ENCODE results near the gene EDAR. TPM values are rescaled to one million over a fixed set of nuclear protein-coding genes. Genes with fewer than 3 reads are reported as not detected.

Gene EDAR
- total RNA-seq, 1 donor from 2014 or later, result 1.0 TPM

GRCh38 chr2:108950369-108951135 is 38.5 kb downstream of the EDAR start:
- no peaks in the 10 kb centered on the region for H3K36me3 ChIP-seq (ENCODE audit: control insufficient read depth, insufficient read depth, low read length)
- no peaks in the 10 kb centered on the region for H3K27me3 ChIP-seq (ENCODE audit: control insufficient read depth, insufficient read depth, low read length)
- TF ChIP-seq CTCF (IDR thresholded peaks at IDR 0.05; ENCODE audit: insufficient read depth, low read length, poor library complexity, severe bottlenecking), result no peak
- H3K4me3 ChIP-seq (ENCODE audit: low read depth, low read length), result no peak overlapping the region
- DNase-seq (ENCODE audit: low read depth), result no peak

DNA sequence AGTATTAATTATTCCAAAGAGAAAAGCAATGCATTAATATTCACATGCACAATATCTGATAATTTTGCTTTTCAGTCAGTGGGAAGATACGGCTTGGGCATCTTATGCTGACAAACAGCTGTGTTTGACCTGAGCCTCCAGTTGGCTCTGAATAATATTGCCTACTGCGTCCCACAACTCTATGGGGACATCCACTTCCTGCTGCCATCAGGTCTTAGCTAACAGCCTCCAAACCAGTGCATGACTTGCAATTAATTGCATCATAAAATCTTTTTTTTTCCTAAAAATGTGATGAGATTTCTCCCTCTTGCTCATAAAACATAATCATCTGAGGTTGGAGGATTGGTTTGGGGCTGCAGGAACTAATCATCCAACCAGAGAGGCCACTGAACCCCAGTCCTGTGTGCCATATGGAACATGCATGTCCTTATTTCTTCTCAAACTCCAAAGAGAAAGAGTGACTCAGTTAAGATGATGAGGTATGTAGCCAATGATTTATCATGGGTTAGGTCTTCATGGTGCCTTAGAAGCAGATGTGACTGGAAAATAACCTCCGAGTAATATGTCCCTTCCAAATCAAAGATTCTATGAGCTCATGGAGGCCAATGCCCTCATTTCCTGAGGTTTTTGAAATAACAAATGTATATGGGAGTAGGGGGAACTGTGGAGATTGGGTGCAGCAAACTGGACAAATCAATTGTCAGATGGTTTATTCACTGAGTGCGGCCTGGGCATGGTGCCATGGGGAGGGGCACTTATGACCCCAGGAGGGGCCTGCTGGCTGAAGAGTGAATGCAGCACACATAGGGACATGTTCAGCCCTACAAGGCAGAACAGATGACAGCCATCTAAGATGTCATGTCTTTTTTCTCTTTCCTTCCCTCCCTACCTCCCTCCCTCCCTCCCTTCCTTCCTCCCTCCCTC is 39.4 kb downstream of the EDAR start:
- H3K36me3 ChIP-seq (ENCODE audit: control insufficient read depth, insufficient read depth, low read length), result no peaks in the 10 kb centered on the region
- DNase-seq (ENCODE audit: low read depth), result no peak
- H3K4me3 ChIP-seq (ENCODE audit: low read depth, low read length), result no peak overlapping the region
- no peak for TF ChIP-seq CTCF (IDR thresholded peaks at IDR 0.05; ENCODE audit: insufficient read depth, low read length, poor library complexity, severe bottlenecking)
- no peaks in the 10 kb centered on the region for H3K27me3 ChIP-seq (ENCODE audit: control insufficient read depth, insufficient read depth, low read length)

DNA sequence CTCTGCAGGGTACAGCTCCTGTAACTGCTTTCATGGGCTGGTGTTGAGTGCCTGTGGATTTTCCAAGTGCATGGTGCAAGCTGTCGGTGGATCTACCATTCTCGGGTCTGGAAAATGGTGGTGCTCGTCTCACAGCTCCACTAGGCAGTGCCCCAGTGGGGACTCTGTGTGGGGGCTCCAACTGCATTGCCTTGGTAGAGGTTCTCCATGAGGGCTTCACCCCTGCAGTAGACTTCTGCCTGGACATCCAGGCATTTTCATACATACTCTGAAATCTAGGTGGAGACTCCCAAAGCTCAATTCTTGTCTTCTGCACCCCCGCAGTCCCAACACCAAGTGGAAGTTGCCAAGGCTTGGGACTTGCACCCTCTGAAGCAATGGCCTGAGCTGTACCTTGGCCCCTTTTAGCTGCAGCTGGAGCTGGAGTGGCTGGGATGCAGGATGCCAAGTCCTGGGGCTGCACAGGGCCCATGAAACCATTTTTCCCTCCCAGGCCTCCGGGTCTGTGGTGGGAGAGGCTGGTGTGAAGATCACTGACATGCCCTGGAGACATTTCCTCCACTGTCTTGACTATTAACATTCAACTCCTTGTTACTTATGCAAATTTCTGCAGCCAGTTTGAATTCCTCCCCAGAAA is 41.6 kb downstream of the EDAR start:
- no peak for TF ChIP-seq CTCF (IDR thresholded peaks at IDR 0.05; ENCODE audit: insufficient read depth, low read length, poor library complexity, severe bottlenecking)
- no peak overlapping the region for H3K4me3 ChIP-seq (ENCODE audit: low read depth, low read length)
- H3K36me3 ChIP-seq (ENCODE audit: control insufficient read depth, insufficient read depth, low read length), result no peaks in the 10 kb centered on the region
- H3K27me3 ChIP-seq (ENCODE audit: control insufficient read depth, insufficient read depth, low read length), result peaks cover 6% of the 10 kb centered on the region
- no peak for DNase-seq (ENCODE audit: low read depth)

DNA sequence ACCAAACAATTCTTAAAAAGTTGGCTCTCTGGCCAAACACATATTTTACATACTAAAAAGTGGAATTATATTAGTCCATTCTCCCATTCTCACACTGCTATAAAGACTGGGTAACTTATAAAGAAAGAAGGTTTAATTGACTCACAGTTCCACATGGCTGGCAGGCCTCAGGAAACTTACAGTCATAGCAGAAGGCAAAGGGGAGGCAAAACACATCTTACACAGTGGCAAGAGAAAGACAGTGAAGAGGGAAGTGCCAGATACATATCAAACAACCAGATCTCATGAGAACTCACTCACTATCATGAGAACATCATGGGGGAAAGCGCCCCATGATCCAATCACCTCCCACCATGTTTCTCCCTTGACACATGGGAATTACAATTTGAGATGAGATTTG is 42.6 kb downstream of the EDAR start:
- DNase-seq (ENCODE audit: low read depth), result no peak
- Histone ChIP-seq H3K36me3 (ENCODE audit: control insufficient read depth, insufficient read depth, low read length) (no peaks in the 10 kb centered on the region), H3K27me3 (ENCODE audit: control insufficient read depth, insufficient read depth, low read length) (peaks cover 10% of the 10 kb centered on the region), H3K4me3 (ENCODE audit: low read depth, low read length) (no peak overlapping the region)
- TF ChIP-seq CTCF (IDR thresholded peaks at IDR 0.05; ENCODE audit: insufficient read depth, low read length, poor library complexity, severe bottlenecking), result no peak

GRCh38 chr2:108945969-108946368 is 43.1 kb downstream of the EDAR start:
- TF ChIP-seq CTCF (IDR thresholded peaks at IDR 0.05; ENCODE audit: insufficient read depth, low read length, poor library complexity, severe bottlenecking), result no peak
- Histone ChIP-seq H3K27me3 (ENCODE audit: control insufficient read depth, insufficient read depth, low read length) (peaks cover 11% of the 10 kb centered on the region), H3K4me3 (ENCODE audit: low read depth, low read length) (no peak overlapping the region), H3K36me3 (ENCODE audit: control insufficient read depth, insufficient read depth, low read length) (no peaks in the 10 kb centered on the region)
- no peak for DNase-seq (ENCODE audit: low read depth)
